Kidney epithelial cell (primary cell): ENCODE results near the gene B4GALT1. TPM values are rescaled to one million over a fixed set of nuclear protein-coding genes. Genes with fewer than 3 reads are reported as not detected.

Experiments used
- DNase-seq: peaks from one replicate; pipeline ENCODE4 v3.0.0-alpha.2; 2010; ENCODE audit warnings: low read depth
- H3K27me3 ChIP-seq: 2 replicates; pipeline ENCODE4 v1.6.0; 2011; ENCODE audit warnings: low read length; ENCODE audit not compliant: control insufficient read depth, insufficient read depth
- H3K36me3 ChIP-seq: 2 replicates; pipeline ENCODE4 v1.5.1; 2011; ENCODE audit warnings: low read length; ENCODE audit not compliant: control insufficient read depth, insufficient read depth
- H3K4me3 ChIP-seq: 2 replicates; pipeline ENCODE4 v1.5.1; 2011; ENCODE audit warnings: low read depth, mild to moderate bottlenecking, control low read depth, low read length
- total RNA-seq: library from RNA; depleted of rRNA; stranded (reverse); fragments of >200 nt; gene quantifications from 2 replicates; pipeline ENCODE4 v1.2.3, GENCODE V29; 2015
- TF ChIP-seq, protein P1 (sequence below): IDR thresholded peaks from 2 replicates; pipeline ENCODE4 v1.5.1; 2011; ENCODE audit warnings: mild to moderate bottlenecking, moderate library complexity, low read length, control low read depth, inconsistent platforms; ENCODE audit not compliant: insufficient read depth, poor library complexity, severe bottlenecking

The B4GALT1 gene
- total RNA-seq, 1 donor from 2014 or later, result 86.1 TPM

DNA sequence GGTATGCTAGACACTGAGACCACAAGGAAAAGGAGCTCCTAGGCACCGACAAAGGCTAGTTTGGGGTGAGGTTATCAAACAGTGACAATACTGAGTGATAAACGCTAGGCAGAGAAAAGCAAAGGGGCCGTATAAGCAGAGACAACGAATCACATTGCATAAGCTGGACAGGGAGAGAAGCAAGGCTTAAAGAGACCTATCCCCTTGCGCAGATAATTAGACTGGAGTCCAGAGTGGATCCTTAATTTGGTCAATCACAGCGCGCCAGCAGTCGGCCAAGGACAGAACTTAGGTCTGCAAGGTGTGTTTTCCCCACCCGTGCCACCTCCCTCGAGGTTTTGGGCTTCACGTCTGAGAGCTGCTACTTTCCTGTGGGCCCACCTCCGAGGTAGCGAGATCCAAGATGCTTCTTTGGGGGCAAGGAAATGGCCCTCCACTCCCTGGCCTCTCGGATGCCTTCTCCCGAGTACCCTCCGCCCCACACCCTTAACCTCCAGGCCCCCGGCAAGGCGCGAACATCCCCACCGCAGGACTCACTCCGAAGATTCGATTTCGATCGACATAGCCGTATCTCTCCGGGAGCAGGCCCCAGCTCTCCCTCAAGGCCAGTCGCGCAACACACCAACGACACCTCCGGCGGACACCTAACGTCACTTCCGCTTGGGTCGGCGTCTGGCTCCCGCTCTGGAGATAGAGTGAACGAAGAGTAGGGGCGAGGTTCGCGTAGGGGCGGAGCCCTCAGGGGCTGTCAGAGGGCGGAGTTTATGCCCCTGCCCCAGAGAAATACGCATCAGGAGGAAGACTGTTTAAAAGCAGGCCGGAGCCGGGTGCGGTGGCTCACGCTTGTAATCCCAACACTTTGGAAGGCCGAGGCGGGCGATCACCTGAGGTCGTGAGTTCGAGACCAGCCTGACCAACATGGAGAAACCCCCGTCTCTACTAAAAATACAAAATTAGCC is 90.8 kb downstream of the B4GALT1 start, which contains the start of gene SMU1:
Gene SMU1 (minus strand): TSS at position 629 of the 959 bp plus-strand sequence. CDS start 66 bp downstream, at position 563.
- peaks cover 1% of the 10 kb centered on the region for H3K36me3 ChIP-seq
- H3K4me3 ChIP-seq, result peak within 1 kb of the TSS; percentile 88
- no peaks in the 10 kb centered on the region for H3K27me3 ChIP-seq
- TF ChIP-seq, protein P1, sequence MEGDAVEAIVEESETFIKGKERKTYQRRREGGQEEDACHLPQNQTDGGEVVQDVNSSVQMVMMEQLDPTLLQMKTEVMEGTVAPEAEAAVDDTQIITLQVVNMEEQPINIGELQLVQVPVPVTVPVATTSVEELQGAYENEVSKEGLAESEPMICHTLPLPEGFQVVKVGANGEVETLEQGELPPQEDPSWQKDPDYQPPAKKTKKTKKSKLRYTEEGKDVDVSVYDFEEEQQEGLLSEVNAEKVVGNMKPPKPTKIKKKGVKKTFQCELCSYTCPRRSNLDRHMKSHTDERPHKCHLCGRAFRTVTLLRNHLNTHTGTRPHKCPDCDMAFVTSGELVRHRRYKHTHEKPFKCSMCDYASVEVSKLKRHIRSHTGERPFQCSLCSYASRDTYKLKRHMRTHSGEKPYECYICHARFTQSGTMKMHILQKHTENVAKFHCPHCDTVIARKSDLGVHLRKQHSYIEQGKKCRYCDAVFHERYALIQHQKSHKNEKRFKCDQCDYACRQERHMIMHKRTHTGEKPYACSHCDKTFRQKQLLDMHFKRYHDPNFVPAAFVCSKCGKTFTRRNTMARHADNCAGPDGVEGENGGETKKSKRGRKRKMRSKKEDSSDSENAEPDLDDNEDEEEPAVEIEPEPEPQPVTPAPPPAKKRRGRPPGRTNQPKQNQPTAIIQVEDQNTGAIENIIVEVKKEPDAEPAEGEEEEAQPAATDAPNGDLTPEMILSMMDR, result no peak
- DNase-seq, result peak; percentile 83

DNA sequence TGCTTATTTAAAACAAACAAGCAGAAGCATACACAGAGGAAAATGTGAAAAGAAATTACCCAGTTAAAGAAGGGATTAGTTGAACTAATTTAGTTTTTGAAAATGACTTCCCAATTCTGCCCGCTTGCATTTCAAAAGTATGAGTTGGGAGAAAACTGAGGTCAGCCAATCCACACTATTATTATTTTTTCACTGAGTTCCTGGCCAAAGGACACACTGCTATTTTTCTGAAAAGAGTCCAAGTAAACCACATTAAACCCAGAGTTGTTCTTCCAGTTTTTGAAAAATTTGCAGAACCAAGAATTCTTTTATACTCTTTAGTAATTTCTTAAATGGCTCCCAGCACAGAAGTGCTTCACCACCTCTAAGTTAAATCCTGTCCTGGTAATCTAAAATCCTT is 98.1 kb downstream of the B4GALT1 start:
- Histone ChIP-seq H3K27me3 (no peaks in the 10 kb centered on the region), H3K4me3 (no peak overlapping the region), H3K36me3 (peaks cover 3% of the 10 kb centered on the region)
- TF ChIP-seq, protein P1, result no peak
- no peak for DNase-seq

DNA sequence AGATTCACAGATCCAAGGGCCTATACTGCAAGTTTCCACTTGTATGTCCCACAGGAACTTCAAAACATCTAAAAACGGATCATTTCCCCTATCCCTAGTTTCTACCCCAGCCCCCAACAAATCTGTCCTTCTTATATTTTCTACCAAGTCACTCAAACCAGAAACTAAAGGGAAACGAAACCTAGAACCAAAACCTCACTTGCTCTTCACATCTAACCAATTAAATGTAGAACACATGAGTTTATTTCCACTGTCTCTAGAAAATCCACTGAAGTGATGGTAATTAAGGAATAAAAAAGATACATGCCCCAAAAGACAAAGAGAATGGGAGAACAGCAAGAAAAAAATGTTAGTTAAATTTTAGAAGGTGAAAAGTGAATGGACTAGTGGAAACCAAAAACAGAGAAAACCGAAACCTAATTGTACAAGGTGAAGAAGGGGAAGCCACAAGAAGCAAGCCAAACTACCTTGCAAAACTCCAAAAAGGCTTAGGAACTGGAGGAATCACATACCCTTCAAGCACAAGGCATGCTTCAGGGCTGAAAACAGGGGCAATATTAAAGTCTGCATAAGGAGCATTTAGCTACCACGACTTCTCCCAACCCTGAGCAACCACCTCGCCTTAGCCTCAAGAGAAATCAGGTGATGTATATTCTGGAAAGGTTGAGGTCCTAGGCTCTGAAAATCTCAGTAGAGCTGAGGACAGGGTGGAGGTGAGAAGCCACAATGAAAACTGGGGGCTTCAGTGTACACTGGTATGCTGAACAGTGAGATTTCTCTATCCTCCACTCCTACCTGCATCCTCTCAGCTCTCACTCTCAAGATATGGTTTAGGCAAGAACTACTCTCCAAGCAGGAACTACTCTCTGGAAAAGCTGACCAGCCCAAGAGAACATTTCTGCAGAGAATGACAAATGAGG is 101.7 kb downstream of the B4GALT1 start:
- TF ChIP-seq, protein P1, result no peak
- Histone ChIP-seq H3K36me3 (peaks cover 2% of the 10 kb centered on the region), H3K27me3 (no peaks in the 10 kb centered on the region), H3K4me3 (no peak overlapping the region)
- no peak for DNase-seq

Other genes starting within 250 kb of the B4GALT1 start
- 33.3 and 43.1 TPM in 2 replicates for gene APTX, start 165.7 kb downstream of the B4GALT1 start, total RNA-seq
- gene DNAJA1, start 142.1 kb downstream of the B4GALT1 start, total RNA-seq, result 138 and 166 TPM in 2 replicates
- 18.1 and 18.9 TPM in 2 replicates for gene SMU1, start 90.7 kb downstream of the B4GALT1 start, total RNA-seq
- gene SPINK4, start 72.8 kb upstream of the B4GALT1 start, total RNA-seq, result not detected in 2 replicates
- 54.8 and 59.0 TPM in 2 replicates for gene BAG1, start 97.4 kb upstream of the B4GALT1 start, total RNA-seq
- 80.0 and 84.9 TPM in 2 replicates for gene CHMP5, start 97.7 kb upstream of the B4GALT1 start, total RNA-seq
- 24.3 and 24.5 TPM in 2 replicates for gene NFX1, start 123.2 kb upstream of the B4GALT1 start, total RNA-seq
- gene AQP7, start 235.2 kb upstream of the B4GALT1 start, total RNA-seq, result not detected in 2 replicates